GM13976 (cell line): ENCODE results near the gene MAU2.

Experiments used
- DNase-seq: peaks from one replicate; pipeline ENCODE4 v3.0.0; 2012; ENCODE audit warnings: low spot score
- CTCF ChIP-seq: IDR thresholded peaks from 2 replicates; pipeline ENCODE4 v1.5.1; 2012; ENCODE audit warnings: borderline replicate concordance, mild to moderate bottlenecking; ENCODE audit not compliant: insufficient read depth; ENCODE audit errors: extremely low read depth, missing control alignments, control extremely low read depth
- in situ Hi-C: fragments of 300-500 bp; cut with MboI; formaldehyde crosslinking; loops from one replicate; pipeline ENCODE4 v1.12.0; 2022; ENCODE audit warnings: low sequenced_read_pairs, mixed read lengths, inconsistent platforms; ENCODE audit not compliant: unreplicated experiment

MAU2 gene

GRCh38 chr19:19278315-19278714 is 42.3 kb upstream of the MAU2 start:
- in situ Hi-C loops, result no loop called here
- DNase-seq, result no peak
- TF ChIP-seq CTCF, result no peak

- no peak for TF ChIP-seq CTCF
- in situ Hi-C loops, result no loop called here
- DNase-seq, result no peak
These were observed 41.5 kb upstream of the MAU2 start for GRCh38 chr19:19279062-19279612.

GRCh38 chr19:19279853-19280252 is 40.8 kb upstream of the MAU2 start:
- DNase-seq, result no peak
- TF ChIP-seq CTCF, result no peak
- in situ Hi-C loops, result no loop called here

- in situ Hi-C loops, result no loop called here
- TF ChIP-seq CTCF, result no peak
- DNase-seq, result no peak
These were observed 40.1 kb upstream of the MAU2 start for GRCh38 chr19:19280561-19280960.

GRCh38 chr19:19285686-19286085 is 34.9 kb upstream of the MAU2 start:
- no peak for DNase-seq
- no peak for TF ChIP-seq CTCF
- in situ Hi-C loops, result no loop called here

GRCh38 chr19:19292607-19293006 is 28.0 kb upstream of the MAU2 start:
- no peak for TF ChIP-seq CTCF
- DNase-seq, result no peak
- in situ Hi-C loops, result no loop called here

- TF ChIP-seq CTCF, result no peak
- in situ Hi-C loops, result no loop called here
- no peak for DNase-seq
These were observed 25.7 kb upstream of the MAU2 start for GRCh38 chr19:19294914-19295313.
